HepG2 (cell line): Measurements from ENCODE around the gene SPRR2D.

Source experiments
- CC2D1A ChIP-seq: sonication (generic); formaldehyde crosslinking; IDR thresholded peaks from 2 replicates; pipeline ENCODE4 v1.8.1; 2023; ENCODE audit warnings: mild to moderate bottlenecking, missing genetic modification reagents
- TF ChIP-seq, protein P1 (sequence below): sonication (generic); formaldehyde crosslinking; IDR thresholded peaks from 2 replicates; pipeline ENCODE4 v1.4.0; 2020; ENCODE audit warnings: missing genetic modification reagents

GRCh38 chr1:153000294-153000693, 40.6 kb downstream of the SPRR2D start:
- TF ChIP-seq, protein P1, sequence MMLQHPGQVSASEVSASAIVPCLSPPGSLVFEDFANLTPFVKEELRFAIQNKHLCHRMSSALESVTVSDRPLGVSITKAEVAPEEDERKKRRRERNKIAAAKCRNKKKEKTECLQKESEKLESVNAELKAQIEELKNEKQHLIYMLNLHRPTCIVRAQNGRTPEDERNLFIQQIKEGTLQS (CRISPR knock-in tag) = no peak
- no peak for TF ChIP-seq CC2D1A (CRISPR knock-in tag)
